GM23248 (cell line): ENCODE data around the gene NRROS.

ENCODE experiments used
- EZH2 ChIP-seq: fragments of 200-600 bp; sonication (generic); IDR thresholded peaks from 2 replicates; pipeline ENCODE4 v1.6.1; 2018; ENCODE audit warnings: antibody characterized with exemption, mild to moderate bottlenecking; ENCODE audit not compliant: insufficient read depth, poor library complexity, severe bottlenecking
- EZH2phosphoT487 ChIP-seq: fragments of 200-600 bp; sonication (generic); IDR thresholded peaks from 2 replicates; pipeline ENCODE4 v1.6.1; 2018; ENCODE audit warnings: antibody characterized with exemption, moderate library complexity, mild to moderate bottlenecking, low read depth; ENCODE audit not compliant: insufficient read depth

DNA sequence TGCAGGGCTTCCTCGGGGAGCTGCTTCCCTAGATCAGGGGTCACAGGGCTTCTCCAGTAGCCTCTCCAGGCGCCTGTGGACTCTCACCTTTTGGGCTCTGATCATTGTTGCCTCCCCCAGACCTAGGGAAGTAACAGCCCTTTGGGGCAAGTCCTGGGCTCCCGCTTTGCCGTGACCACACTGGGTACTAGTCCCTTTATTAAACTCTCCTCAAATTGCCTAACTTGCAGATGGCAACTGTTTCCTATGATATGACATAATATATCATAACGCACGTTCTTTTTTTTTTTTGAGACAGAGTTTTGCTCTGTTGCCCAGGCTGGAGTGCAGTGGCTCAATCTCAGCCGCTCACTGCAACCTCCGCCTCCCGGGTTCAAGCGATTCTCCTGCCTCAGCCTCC is 17.9 kb upstream of the NRROS start:
- TF ChIP-seq EZH2 (no peak), EZH2phosphoT487 (no peak)
